ENCODE results near the gene TMEM74B.

GRCh38 chr20:1204576-1204975 lies 19.8 kb upstream of the TMEM74B start:
- TF ChIP-seq CTCF (IDR thresholded peaks at IDR 0.05) = no peak
- TF ChIP-seq ZBTB43 (CRISPR knock-in tag; IDR thresholded peaks at IDR 0.05) = no peak
- TF ChIP-seq ZNF121 (CRISPR knock-in tag; IDR thresholded peaks at IDR 0.05) = no peak

Data from WTC11 (cell line).